Stomach smooth muscle (tissue), 2 donors: ENCODE data around the gene MMAB.

Experiments used
- H3K27ac ChIP-seq: one replicate; pipeline ENCODE4 v1.7.0; 2013; ENCODE audit warnings: mild to moderate bottlenecking, low read length, inconsistent platforms
- H3K27me3 ChIP-seq, 2 donors: one replicate each; pipeline ENCODE4 v1.7.0; 2013; ENCODE audit warnings: low read length in 2 of 2; ENCODE audit not compliant: insufficient read depth in 2 of 2, control insufficient read depth in 1 of 2
- H3K36me3 ChIP-seq, 2 donors: one replicate each; pipeline ENCODE4 v1.7.0; 2013; ENCODE audit warnings: low read length in 2 of 2; ENCODE audit not compliant: control insufficient read depth in 2 of 2, insufficient read depth in 2 of 2
- H3K4me1 ChIP-seq: one replicate; pipeline ENCODE4 v1.7.0; 2013; ENCODE audit warnings: low read length; ENCODE audit not compliant: control insufficient read depth, insufficient read depth
- H3K4me3 ChIP-seq, 2 donors: one replicate each; pipeline ENCODE4 v1.7.0; 2013; ENCODE audit warnings: low read length in 2 of 2
- H3K9ac ChIP-seq, 2 donors: one replicate each; pipeline ENCODE4 v1.7.0; 2013; ENCODE audit warnings: low read length in 2 of 2, mild to moderate bottlenecking in 1 of 2
- H3K9me3 ChIP-seq, 2 donors: one replicate each; pipeline ENCODE4 v1.7.0; 2013; ENCODE audit warnings: low read length in 2 of 2; ENCODE audit not compliant: control insufficient read depth in 2 of 2
- donor health status: healthy.
- donor health status: Pancreatic carcinoma.

MMAB gene

DNA sequence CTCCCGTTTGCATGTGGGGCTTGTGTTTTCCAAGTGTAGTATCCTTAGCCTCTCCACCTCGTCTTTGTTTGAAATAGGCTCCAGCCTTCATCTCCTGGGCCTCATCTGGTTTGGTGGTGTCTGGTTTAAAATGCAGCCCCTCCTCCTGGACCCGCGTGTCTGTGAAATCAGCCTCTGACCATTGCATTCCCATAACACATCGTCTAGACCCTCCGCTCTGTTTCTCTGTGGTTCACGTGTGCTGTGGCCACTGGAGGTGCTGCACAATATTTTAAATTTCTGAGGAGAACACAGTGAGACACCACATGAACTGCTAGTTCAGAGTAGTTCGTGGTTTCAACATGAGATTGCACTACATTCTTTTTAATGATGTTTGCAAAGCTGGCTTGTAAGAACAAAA is 60.3 kb downstream of the MMAB start:
- Histone ChIP-seq H3K4me1 (no peaks in the 10 kb centered on the region), H3K27me3 (no peaks in the 10 kb centered on the region), H3K36me3 (peaks cover 61 to 77% of the 10 kb centered on the region in 2 donors), H3K9ac (no peak overlapping the region), H3K27ac (no peak overlapping the region), H3K4me3 (no peak overlapping the region), H3K9me3 (no peaks in the 10 kb centered on the region)

DNA sequence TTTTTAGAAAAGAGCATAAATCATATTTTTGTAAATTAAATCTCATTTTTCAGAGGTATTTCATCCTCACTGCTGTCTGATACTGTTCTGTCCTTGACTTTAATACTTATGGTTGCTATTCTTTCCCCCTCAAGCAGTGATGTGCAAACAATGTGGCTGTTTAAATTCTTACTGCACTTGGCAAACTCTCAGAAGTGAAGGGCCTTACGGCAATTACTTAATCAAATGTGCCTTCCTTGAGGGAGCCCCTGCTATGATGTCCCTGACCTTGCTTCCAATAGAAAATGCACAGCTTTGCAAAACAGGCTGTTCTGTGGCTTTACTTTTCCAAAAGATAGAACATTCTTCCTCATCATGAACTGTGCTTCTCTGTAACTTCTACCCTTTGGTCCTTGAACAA is 60.7 kb downstream of the MMAB start:
- Histone ChIP-seq H3K9me3 (no peaks in the 10 kb centered on the region), H3K27ac (no peak overlapping the region), H3K27me3 (no peaks in the 10 kb centered on the region), H3K4me3 (no peak overlapping the region), H3K9ac (no peak overlapping the region), H3K36me3 (peaks cover 61 to 77% of the 10 kb centered on the region in 2 donors), H3K4me1 (no peaks in the 10 kb centered on the region)

DNA sequence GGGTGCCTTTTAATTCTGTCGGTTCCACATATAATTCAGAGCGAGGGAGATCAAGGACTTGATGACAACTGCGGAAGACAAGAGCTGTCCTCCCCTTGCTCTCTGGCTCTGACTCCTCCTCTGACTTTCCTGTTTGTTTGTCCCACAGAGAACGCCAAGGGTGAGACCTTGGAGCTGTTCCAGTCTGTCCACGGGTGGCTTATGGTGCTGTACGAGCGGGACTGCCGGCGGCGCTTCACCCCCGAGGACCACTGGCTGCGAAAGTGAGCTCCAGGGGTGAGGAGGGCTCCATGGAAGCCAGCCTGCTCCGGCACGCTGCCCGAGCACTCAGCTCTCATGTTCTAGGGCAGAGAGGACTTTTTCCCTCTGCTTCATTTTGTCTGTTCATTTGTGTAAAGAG is 63.1 kb downstream of the MMAB start:
- Histone ChIP-seq H3K27ac (no peak overlapping the region), H3K4me1 (no peaks in the 10 kb centered on the region), H3K9ac (no peak overlapping the region), H3K4me3 (no peak overlapping the region), H3K36me3 (peaks cover 70 to 83% of the 10 kb centered on the region in 2 donors), H3K9me3 (no peaks in the 10 kb centered on the region), H3K27me3 (no peaks in the 10 kb centered on the region)

DNA sequence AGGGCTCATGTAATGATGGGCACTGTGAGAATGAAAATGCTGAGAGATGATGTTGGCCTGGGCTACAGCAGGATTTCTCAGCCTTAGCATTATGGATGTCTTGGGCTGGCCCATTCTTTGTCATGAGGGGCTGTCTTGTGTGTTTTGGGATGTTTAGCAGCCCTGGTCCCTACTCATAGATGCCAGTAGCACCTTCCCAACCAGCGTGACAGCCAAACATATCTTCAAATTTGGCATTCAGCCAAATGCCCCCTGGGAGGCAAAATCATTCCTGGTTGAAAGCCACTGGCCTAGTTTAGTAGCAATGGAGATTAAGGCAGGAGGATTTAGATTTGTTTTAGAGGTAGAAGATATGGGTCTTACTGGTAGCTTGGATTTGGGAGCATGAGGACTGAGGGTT is 69.2 kb downstream of the MMAB start:
- Histone ChIP-seq H3K4me3 (no peak overlapping the region), H3K9me3 (no peaks in the 10 kb centered on the region), H3K9ac (no peak overlapping the region), H3K27ac (no peak overlapping the region), H3K36me3 (peaks cover 82 to 88% of the 10 kb centered on the region in 2 donors), H3K27me3 (no peaks in the 10 kb centered on the region), H3K4me1 (no peaks in the 10 kb centered on the region)
